ENCODE results near the gene FNDC3B. TPM values are rescaled to one million over a fixed set of nuclear protein-coding genes. Genes with fewer than 3 reads are reported as not detected.

Gene FNDC3B
- total and polyA plus RNA-seq, 2 donors from 2014 or later = 11.8 to 185 TPM

DNA sequence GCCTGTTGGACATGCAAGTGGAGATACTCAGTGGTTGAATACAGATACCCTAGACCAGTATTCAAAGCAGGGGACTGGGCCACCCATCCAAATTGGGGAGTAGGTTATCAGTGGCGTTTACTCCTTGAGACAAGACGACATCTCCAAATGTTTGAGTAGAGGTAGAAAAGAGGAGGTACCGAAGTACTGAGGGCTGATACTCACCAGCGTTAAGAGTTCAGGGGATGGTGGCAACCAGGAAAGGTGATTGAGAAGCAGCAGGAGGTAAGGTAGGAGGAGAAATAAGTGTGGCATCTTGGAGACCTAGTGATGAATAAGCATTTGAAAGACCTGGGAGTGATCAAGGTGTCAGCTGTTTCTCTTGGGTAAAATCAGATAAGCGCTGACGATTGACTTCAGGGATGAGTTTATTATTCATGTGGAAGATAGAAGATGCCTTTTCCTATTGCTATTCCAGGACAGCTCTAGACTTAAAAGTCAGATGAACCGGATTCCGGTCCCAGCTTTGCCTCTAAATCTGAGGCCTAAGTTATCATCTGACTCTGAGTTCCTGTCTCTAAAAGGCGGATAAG lies 312.6 kb downstream of the FNDC3B start:
- Histone ChIP-seq H3K27ac (ENCODE audit: low read depth in 2 of 2, low read length in 2 of 2) (no peak overlapping the region), H3K4me1 (ENCODE audit: control insufficient read depth in 2 of 3, insufficient read depth in 2 of 3, low read depth in 1 of 3, low read length in 3 of 3) (peaks cover 0 to 9% (median 0%) of the 10 kb centered on the region in 3 donors), H3K27me3 (ENCODE audit: control insufficient read depth, insufficient read depth, low read length) (no peaks in the 10 kb centered on the region), H3K4me3 (ENCODE audit: low read length in 3 of 3) (no peak overlapping the region), H3K9me3 (ENCODE audit: control insufficient read depth in 2 of 3, insufficient read depth in 1 of 3, low read length in 3 of 3) (no peaks in the 10 kb centered on the region), H3K36me3 (ENCODE audit: control insufficient read depth in 2 of 3, insufficient read depth in 3 of 3, low read length in 3 of 3) (peaks cover 15 to 27% (median 20%) of the 10 kb centered on the region in 3 donors), H3K9ac (ENCODE audit: low read length in 3 of 3) (no peak overlapping the region)
- TF ChIP-seq, protein P1, sequence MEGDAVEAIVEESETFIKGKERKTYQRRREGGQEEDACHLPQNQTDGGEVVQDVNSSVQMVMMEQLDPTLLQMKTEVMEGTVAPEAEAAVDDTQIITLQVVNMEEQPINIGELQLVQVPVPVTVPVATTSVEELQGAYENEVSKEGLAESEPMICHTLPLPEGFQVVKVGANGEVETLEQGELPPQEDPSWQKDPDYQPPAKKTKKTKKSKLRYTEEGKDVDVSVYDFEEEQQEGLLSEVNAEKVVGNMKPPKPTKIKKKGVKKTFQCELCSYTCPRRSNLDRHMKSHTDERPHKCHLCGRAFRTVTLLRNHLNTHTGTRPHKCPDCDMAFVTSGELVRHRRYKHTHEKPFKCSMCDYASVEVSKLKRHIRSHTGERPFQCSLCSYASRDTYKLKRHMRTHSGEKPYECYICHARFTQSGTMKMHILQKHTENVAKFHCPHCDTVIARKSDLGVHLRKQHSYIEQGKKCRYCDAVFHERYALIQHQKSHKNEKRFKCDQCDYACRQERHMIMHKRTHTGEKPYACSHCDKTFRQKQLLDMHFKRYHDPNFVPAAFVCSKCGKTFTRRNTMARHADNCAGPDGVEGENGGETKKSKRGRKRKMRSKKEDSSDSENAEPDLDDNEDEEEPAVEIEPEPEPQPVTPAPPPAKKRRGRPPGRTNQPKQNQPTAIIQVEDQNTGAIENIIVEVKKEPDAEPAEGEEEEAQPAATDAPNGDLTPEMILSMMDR (IDR thresholded peaks at IDR 0.05; ENCODE audit: borderline replicate concordance, extremely low read depth, insufficient read depth) = no peak
- DNase-seq (no peak), FAIRE-seq (no peak)
- intact Hi-C loops (cut with DNase I) = no loop called here

DNA sequence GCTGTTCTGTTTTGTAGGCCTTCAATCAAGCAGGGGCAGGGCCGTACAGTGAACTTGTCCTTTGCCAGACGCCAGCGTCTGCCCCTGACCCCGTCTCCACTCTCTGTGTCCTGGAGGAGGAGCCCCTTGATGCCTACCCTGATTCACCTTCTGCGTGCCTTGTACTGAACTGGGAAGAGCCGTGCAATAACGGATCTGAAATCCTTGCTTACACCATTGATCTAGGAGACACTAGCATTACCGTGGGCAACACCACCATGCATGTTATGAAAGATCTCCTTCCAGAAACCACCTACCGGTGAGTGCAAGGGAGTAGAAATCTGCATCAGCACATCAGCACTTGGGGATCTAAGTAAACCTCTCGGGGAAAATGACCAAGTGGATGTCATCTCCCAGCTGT lies 313.4 kb downstream of the FNDC3B start:
- intact Hi-C loops (cut with DNase I) = no loop called here
- no peaks in the 10 kb centered on the region for H3K27me3 ChIP-seq (ENCODE audit: control insufficient read depth, insufficient read depth, low read length)
- H3K9ac ChIP-seq (ENCODE audit: low read length in 3 of 3) = no peak overlapping the region
- no peaks in the 10 kb centered on the region for H3K9me3 ChIP-seq (ENCODE audit: control insufficient read depth in 2 of 3, insufficient read depth in 1 of 3, low read length in 3 of 3)
- H3K4me3 ChIP-seq (ENCODE audit: low read length in 3 of 3) = no peak overlapping the region
- H3K4me1 ChIP-seq (ENCODE audit: control insufficient read depth in 2 of 3, insufficient read depth in 2 of 3, low read depth in 1 of 3, low read length in 3 of 3) = peaks cover 0 to 17% (median 0%) of the 10 kb centered on the region in 3 donors
- no peak for DNase-seq
- FAIRE-seq = no peak
- TF ChIP-seq, protein P1 (IDR thresholded peaks at IDR 0.05; ENCODE audit: borderline replicate concordance, extremely low read depth, insufficient read depth) = no peak
- H3K27ac ChIP-seq (ENCODE audit: low read depth in 2 of 2, low read length in 2 of 2) = no peak overlapping the region
- peaks cover 12 to 20% (median 15%) of the 10 kb centered on the region in 3 donors for H3K36me3 ChIP-seq (ENCODE audit: control insufficient read depth in 2 of 3, insufficient read depth in 3 of 3, low read length in 3 of 3)

DNA sequence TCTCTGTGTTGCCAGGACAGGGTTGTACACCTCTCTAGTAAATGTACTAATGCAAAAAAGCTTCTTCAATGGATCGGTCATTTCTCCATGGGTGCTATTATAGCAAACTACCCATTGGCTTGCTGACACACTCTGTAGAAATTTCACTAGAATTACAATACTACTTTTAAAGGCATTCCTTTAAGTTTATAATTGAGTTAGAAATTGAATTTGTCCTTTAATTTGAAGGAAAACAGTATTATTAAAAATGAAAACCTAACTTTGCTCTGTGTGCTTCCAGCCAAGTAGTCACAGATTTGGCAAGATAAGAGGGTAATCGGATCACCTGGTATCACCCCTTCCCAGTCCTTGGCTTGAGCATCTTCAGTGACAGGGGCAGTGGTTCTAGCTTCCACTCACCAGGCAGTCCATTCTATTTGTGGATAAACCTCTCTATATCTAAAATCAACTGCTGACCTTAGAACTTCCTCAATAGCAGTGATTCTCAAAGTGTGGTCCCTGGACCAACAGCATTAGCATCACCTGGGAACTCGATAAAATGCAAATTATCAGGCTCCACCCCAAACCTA lies 315.6 kb downstream of the FNDC3B start:
- Histone ChIP-seq H3K36me3 (ENCODE audit: control insufficient read depth in 2 of 3, insufficient read depth in 3 of 3, low read length in 3 of 3) (peaks cover 12 to 20% (median 15%) of the 10 kb centered on the region in 3 donors), H3K9me3 (ENCODE audit: control insufficient read depth in 2 of 3, insufficient read depth in 1 of 3, low read length in 3 of 3) (no peaks in the 10 kb centered on the region), H3K4me1 (ENCODE audit: control insufficient read depth in 2 of 3, insufficient read depth in 2 of 3, low read depth in 1 of 3, low read length in 3 of 3) (peaks cover 0 to 20% (median 0%) of the 10 kb centered on the region in 3 donors), H3K27me3 (ENCODE audit: control insufficient read depth, insufficient read depth, low read length) (no peaks in the 10 kb centered on the region), H3K9ac (ENCODE audit: low read length in 3 of 3) (no peak overlapping the region), H3K4me3 (ENCODE audit: low read length in 3 of 3) (no peak overlapping the region), H3K27ac (ENCODE audit: low read depth in 2 of 2, low read length in 2 of 2) (peak overlapping the region in 1 of 2 donors; percentile 61)
- intact Hi-C loops (cut with DNase I) = no loop called here
- FAIRE-seq = no peak
- TF ChIP-seq, protein P1 (IDR thresholded peaks at IDR 0.05; ENCODE audit: borderline replicate concordance, extremely low read depth, insufficient read depth) = no peak
- no peak for DNase-seq
